Measurements from ENCODE around the gene GAREM2.

GAREM2 gene

GRCh38 chr2:26238311-26238958 is 65.5 kb downstream of the GAREM2 start:
- no peak overlapping the region for H3K4me3 ChIP-seq (ENCODE audit: low read depth, low read length)
- no peaks in the 10 kb centered on the region for H3K9me3 ChIP-seq
- no peaks in the 10 kb centered on the region for H3K27me3 ChIP-seq
- no peaks in the 10 kb centered on the region for H3K4me1 ChIP-seq
- H3K36me3 ChIP-seq: peaks cover 46% of the 10 kb centered on the region
- no peak for DNase-seq
- TF ChIP-seq, protein P1, sequence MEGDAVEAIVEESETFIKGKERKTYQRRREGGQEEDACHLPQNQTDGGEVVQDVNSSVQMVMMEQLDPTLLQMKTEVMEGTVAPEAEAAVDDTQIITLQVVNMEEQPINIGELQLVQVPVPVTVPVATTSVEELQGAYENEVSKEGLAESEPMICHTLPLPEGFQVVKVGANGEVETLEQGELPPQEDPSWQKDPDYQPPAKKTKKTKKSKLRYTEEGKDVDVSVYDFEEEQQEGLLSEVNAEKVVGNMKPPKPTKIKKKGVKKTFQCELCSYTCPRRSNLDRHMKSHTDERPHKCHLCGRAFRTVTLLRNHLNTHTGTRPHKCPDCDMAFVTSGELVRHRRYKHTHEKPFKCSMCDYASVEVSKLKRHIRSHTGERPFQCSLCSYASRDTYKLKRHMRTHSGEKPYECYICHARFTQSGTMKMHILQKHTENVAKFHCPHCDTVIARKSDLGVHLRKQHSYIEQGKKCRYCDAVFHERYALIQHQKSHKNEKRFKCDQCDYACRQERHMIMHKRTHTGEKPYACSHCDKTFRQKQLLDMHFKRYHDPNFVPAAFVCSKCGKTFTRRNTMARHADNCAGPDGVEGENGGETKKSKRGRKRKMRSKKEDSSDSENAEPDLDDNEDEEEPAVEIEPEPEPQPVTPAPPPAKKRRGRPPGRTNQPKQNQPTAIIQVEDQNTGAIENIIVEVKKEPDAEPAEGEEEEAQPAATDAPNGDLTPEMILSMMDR (IDR thresholded peaks at IDR 0.05; ENCODE audit: low read depth, low read length): no peak
